Left kidney (tissue), 8 donors: Measurements from ENCODE around the gene COX7B2. TPM values are rescaled to one million over a fixed set of nuclear protein-coding genes. Genes with fewer than 3 reads are reported as not detected.
A peak's percentile ranks its signal among the peaks of the same experiment; 100 is the strongest.

Experiments used
- DNase-seq: peaks from one replicate; pipeline ENCODE4 v3.0.0-alpha.2; 2013
- long read RNA-seq, 8 donors: transcript quantifications; one replicate each; lab custom pipeline, GENCODE V29; 2026
- polyA plus RNA-seq: library from polyadenylated mRNA; unstranded; fragments of 120-200 nt; gene quantifications from one replicate; pipeline ENCODE4 v1.2.1, GENCODE V29; 2013; ENCODE audit not compliant: insufficient read length

The COX7B2 gene, protein sequence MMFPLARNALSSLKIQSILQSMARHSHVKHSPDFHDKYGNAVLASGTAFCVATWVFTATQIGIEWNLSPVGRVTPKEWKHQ
- polyA plus RNA-seq = not detected
- long read RNA-seq, donor 1 = 0 reads
- long read RNA-seq, donor 2 = 0 reads
- long read RNA-seq, donor 3 = 0 reads
- long read RNA-seq, donor 4 = 0 reads
- long read RNA-seq, donor 5 = 0 reads
- long read RNA-seq, donor 6 = 0 reads
- long read RNA-seq, donor 7 = 0 reads
- long read RNA-seq, donor 8 = 0 reads

DNA sequence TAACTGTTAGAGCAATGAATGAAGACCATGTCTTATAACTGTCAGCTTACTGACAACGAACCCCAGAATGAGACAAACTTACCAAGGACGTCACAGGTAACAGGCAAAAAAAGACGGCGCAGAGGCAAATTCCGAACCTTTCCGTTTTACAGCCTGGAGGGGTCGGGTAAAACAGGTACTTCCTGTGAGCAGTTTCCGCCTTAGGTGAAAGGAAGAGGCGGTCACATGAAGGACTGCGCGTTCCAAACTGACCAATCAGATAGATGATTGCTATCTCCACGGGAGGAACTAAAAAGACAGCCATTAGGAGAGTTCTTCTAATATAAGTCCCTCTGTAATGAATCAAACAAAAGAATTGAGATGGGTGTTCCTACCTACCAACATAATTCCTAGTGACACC is at the start of gene COX7B2:
COX7B2 (minus strand) TSS at position 168 of the 400 bp plus-strand sequence. CDS start 174,053 bp downstream, outside the sequence.
- DNase-seq = no peak

DNA sequence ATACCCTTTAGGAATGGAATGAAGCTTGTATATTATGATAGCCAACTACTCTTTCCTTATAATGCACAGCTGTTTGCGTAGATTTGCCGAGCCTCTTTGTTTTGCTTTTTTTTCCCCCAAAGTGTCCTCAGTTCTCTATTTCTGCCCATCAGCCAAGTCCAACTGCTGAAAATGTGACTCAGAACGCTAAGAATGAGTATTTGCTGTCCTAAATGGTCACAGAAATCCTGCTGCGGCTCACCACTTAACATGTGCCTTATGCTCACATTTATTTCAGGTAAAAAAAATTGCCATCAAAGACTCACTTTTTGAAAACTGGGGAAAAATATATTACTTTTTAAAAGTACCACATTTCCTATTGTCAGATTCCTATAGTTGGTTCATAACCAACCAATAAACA is 47.4 kb upstream of the COX7B2 start:
- DNase-seq = no peak

DNA sequence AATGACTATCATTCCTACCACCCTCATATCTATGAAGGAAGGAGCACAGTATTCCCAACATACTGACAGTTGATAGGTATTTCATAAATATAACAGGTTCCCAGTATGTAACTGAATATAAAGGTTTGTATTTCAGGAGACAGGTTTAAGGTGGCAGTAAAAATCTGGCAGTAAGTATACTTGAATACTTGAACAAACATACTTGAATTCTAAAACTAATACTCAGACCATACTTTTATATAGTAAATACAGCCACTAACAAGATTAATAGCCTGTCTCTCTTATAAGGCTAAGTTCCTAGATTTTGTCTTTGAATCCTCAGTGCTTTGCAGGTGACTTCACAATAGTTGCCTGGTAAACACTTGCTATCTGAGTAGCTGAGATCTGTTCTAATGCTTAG is 46.6 kb upstream of the COX7B2 start:
- no peak for DNase-seq

DNA sequence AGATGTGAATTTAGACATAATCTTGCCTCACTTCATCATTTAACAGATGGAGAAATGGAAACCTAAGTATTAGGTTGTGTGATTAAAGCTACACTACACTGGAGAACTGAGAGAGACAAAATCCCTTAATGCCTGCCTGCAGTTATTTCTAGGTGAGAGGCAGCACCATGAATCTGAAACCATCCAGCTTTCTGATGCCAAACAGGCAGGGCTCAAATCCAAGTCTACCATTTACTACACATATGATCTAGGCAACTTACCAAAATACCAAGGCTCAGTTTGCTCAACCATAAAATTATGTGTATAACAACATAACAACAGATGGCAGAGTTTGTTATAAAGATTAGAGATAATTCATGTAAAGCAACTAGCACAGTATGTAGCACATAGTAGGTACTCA is 45.6 kb upstream of the COX7B2 start:
- DNase-seq = no peak

DNA sequence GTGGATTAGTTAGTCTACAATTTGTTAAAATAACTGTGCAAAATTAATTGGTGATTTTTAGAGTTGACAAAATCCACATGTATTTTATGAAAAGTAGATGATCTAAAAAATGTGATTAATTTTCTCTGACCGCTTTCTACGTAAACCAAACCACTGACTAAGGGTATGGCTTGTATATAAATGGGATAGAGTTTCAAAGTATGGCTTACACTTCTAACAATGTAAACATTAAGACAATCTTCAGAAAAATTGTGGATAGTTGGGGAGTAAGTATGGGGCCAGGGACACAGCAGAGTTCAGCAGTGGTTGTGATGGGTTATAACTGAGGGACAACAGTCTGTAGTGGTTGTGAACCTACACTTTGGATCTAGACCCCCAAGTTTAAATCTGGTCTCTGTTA is 44.5 kb upstream of the COX7B2 start:
- no peak for DNase-seq

DNA sequence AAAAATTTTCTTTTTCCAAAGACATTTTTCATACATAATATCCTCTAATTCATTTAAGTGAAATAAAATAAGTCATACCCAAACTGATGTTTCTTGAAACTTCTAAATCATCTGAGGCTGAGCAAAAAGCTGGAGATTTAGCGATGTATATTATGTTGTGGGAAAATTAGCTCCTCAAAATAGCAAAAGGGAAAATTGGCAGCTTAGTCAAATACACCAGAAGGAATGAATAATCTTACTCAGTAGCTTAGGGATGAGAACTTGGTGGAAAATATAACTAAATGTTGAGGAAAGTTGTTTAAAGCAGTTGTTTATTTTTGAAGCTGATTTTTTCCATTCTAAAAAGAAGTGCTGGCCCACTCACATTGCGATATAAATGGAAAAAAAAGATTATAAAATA is 43.4 kb upstream of the COX7B2 start:
- DNase-seq = no peak

DNA sequence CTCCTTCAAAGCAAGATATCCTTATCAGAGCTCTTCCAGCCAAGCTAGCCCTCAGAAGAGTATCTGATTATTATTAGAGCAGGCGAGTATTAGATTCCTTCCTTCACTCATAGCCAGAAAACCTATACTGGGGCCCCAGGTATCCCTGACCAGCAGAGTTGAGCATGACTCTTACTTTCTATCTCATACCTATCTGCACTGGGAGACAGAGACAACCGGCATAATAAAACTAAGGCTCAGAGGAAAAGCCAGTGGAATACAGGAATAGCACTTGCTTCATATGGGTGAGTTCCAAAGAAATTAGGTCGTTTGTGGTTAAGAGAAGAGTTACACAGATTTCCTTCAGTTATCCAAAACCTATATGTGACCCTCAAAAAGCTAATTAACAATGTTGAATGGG is 41.8 kb upstream of the COX7B2 start:
- no peak for DNase-seq

DNA sequence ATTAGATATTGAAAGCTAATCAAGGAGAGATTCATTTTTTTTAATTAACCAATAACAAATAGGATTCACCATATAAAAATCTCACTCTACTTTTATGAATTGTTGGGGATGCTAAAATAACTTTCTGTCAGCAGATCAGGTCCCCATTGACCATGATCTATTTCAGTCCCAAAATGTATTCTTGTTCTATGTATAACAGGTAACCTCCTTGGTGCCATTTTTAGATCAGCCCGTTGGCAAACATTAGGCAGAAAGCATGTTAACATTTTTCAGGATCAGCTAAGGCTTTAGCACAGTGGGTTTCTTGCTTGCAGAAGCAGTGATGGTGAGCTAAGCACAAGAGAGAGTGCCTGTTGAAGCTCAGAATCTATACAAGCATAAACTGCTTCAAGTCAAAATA is 40.8 kb upstream of the COX7B2 start:
- DNase-seq = no peak

DNA sequence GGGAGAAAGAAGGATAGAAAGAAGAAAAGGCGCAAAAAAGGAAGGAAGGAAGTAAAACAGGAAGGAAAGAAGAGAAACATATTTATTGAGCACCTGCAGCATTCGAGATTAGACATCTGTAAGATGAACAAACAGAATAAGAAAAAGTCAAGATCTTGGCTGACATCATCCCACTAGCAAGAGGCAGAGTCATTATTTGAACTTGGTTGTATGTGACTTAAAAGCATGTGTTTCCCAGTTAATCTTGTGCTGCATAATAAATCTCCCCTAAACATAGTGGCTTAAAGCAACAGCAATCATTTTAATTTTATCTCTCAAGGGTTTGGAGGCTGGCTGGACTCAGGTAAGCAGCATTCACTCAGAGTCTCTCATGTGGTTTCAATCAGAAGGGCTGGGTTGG is 38.5 kb upstream of the COX7B2 start:
- no peak for DNase-seq

DNA sequence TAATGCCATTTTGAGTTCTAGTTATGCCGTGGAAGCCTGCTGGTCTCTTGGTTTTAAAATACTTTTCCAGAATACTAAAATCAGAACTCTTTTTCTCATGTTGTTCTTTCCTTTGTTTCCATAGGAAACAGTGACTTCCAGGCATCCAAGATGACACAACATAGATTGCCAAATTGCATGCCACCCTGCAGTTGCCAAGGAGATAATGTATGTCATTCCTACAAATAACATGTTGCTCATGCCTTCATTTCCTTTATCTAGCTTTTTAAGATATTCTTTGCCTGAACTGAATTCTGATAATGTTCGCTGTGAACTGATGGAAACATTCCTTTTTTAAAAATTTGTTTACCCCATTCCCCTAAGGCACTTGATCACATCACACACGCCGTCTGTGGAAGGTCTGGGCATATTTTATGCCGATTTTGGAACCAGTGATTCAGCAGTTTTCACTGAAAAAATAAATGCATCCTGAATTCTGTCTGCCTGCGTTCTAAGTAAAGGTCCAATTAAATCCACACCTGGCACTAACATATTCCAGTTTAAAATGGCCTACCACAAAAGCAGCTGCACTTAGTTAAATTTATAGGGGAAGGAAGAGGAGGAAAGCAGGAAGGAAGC is 38.0 kb upstream of the COX7B2 start:
- DNase-seq = no peak

DNA sequence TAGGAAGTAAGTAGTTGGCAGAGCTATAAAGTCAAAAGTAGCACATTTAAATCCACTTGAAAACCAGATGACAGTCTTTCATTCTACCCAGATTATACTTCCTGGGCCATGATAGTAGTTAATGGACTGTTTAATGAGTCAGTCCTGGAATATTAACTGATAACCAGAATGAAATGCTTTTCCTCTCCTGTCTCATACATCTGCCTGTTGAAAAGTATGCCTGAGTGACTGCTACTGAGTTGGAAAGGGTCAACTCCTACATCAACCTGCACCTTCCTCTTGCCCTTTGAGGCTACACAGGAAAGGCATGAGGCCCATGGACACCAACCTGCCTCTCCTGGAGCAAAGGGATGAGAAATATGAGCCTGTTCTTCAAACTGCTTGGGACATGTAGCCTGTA is 36.0 kb upstream of the COX7B2 start:
- DNase-seq = no peak

DNA sequence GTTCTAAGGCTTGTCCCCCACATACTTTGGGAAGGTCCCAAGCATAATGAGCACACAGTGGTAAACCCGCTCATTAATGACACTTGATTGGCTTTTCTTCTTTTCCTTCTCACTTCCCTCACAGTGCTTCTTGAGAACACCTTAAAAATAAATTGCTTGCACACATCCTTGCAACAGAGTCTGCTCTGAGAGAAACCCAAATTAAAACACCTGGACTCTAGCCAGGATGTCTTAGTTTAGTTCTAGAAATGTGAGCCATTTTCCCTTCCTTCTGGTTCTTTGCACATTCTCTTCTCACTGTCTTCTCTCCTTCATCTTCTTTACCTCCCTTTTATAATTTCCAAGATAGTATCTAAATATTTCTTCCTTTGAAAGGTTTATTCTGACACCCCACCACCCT is 35.3 kb upstream of the COX7B2 start:
- DNase-seq = no peak

DNA sequence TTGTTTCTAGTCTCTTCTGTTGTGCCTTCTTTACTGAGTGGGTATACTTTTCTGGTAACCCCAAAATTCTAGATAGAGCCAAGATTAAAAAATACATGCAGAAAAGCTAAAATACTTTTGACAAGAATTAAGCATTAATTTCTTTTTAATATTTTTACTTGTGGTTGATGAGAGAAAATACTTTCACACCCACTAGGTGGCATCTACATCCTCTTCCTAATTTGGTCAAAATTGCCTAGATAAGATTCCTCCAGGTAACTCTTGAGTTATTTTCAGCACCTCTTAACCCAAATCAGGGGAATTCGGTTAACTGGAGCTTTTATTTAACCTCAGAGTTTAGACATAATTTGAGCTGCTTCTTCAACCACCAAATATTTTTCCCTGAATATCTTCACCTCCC is 28.4 kb upstream of the COX7B2 start:
- DNase-seq = no peak

DNA sequence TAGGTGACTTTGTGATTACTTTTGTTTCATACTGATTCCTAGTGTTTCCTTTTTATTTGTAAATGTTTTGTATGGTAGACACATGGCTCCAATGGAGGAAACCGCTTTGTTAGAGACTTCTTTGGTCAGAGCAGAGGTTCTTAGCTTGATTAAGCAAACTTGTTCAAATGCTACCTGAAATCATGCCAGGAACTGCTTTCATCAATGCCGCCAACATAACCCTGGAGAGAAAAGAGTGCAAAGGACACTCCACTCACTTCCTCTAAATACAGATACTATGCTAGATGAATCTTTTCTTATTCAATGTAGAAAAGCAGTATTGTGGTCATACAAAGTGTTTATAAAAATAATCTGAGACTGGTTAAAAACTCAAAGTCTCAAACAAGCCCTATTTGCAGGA is 25.7 kb upstream of the COX7B2 start:
- no peak for DNase-seq

DNA sequence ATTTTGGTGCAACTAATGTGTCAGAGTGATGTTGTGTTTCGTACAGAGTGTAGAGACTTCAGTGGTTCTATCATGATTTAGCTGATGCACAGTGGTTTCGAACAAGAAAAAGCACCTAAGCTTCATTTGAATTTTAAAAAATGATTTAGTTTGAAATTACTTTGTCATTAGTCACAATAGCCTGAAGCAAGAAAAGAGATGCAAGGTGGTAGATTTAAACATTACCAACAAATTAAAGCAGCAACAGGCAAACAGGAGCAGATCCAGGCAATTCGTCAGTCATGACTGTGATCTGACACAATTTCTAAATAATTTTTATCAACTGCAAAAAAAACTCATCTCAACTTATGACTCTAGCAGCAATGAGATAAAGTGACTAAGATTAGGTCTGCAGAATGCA is 24.6 kb upstream of the COX7B2 start:
- DNase-seq = no peak

DNA sequence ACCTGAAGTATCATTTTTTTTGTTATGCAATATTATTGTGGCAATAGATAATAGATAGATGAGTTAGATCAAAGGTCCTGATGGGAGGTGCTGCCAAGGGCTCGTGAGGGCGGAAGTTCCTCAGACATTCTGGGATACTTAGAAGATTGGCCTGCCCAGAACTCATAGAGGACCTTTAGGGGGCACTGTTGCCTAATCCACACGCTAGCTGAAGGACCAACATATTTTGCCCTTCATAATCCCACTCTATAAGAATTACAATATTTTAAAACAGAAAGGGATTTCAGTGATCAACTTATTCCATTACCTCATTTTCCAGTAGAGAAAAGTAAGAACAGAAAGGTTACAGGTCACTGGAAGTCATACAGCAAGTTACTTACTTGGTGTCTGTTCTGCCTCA is 22.9 kb upstream of the COX7B2 start:
- DNase-seq = peak; percentile 26

DNA sequence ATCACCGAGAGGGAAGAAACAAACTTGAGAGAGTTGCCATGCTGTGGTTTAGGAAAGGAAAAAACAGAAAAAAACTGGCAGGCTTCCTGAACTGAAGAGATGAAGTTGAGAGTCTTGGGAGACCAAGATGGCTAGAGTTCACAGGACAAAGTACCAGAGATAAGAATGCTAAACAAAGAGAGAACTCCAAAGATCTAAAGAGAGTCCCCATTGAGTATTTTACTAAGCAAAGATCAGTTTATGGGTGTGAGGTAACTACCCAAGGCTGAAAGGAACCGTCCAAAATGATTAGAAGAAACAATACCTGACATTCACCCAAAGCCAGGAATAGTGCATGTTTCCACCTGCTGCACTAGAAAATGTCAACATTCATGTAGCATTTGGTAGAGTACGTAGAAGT is 21.8 kb upstream of the COX7B2 start:
- no peak for DNase-seq

DNA sequence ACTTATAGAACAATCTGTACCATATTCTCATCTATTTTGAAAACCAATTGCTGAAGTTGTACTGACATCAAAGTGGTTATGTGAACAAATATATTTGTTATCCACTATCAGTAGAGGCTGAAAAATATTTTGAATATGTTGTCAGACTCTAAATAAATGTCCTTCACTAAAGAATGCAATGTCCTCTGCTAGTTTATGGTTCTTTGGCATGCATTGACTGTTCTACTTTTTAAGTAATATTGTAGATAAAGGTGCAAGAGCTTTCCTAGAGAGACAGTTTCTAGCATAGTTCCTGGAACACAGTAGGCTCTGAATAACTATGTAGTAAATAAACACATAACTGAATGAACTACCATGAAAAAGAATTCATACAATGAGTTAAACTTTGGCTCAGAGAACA is 18.2 kb upstream of the COX7B2 start:
- DNase-seq = no peak

DNA sequence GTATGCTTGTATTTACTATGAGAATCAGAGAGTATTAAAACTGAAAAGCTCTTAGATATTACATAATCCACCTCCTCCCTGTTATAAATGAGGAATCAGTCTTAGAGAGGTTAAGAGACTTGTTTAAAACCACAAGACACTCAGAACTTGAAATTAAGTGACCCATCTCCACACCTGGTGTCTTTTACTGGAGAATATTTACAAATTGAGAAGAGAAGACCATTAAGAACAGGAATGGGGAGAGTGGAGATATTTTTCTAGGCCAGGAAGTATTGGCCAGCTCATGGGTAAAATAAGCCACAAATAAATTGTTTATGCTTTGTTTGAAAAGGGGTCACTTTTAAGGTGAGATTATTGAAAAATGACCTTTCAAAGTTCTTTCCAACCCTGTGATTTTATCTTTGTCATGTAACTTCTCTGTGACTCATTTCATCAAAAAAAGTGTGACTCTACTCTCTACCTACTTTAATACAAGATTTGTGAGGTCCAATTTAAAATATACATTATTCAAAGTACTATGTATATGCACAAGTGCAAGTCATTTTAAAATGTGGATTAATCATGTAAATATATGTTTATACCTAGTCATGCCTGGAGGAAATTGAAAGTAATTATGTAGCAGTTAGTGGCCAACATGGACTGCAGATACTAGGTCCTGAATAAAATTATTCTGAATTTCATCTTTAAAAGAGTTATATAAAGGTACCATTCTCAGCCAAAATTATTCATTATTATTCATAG is 15.9 kb upstream of the COX7B2 start:
- no peak for DNase-seq

DNA sequence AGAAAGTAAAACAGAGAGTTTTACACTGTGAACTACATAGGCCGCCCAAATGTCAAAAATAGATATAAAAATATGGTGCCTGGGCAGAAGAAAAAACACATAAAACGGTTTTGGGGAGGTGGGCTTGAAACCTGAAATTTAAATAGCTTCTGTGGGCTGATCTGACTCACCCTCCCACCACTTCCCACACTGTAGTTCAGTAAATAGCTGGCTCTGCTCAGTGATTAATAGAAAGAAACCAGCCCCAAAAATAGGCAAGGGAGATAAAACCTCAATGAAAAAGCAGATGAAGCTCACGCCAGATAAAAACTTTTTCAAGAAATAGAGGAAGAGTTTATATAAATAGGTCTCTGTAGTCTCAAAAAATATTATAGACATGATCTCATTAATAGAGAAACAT is 13.2 kb upstream of the COX7B2 start:
- DNase-seq = no peak

DNA sequence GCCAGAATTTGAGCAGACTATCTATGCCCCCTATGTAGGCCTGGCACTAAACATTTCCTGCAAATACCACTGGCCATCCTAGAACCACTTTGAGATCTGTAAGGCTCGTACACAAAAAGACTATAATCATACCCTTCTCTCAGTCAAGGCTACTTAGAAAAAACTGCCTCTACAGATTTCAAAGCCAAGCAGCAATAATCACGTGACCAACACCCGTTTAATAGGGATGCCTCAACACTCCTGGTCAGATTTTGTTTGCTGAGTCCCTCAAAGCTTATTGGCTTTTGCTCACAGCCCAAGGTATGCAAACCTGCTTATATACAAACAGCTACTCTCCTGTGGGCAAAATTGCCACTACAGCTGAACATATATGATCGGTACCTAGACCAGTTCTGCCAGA is 897 bp downstream of the COX7B2 start:
- DNase-seq = no peak

DNA sequence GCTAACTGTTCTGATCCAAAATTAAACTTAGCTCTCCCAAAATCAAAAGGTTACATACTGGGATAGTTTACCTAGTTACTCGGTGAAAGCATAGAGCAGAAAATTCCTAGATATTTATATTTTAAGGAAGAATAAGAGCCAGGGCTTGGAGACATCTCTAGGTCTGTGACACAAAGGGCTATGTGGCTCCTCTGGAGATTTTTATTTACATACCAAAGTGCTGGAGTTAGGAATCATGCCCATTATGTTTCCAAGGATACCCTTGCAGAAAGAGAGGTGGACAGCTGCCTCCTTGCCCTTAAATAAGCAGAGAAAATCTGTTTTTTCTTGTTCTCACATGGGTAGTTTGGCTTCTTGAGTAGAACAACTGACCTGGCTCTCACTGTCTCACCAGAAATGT is 9.0 kb downstream of the COX7B2 start:
- DNase-seq = no peak

DNA sequence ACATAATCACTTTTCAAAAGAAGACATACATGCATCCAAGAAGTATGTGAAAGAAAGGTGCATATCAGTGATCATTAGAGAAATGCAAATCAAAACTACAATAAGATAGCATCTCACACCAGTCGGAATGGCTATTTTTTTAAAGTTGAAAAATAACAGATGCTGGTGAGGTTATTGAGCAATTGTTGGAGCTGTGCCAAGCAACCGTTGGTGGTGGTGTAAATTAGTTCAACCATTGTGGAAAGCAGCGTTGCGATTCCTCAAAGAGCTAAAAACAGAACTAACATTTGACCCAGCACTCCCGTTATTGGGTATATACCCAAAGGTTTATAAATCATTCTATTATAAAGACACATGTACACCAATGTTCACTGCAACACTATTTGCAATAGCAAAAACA is 14.2 kb downstream of the COX7B2 start:
- DNase-seq = no peak

DNA sequence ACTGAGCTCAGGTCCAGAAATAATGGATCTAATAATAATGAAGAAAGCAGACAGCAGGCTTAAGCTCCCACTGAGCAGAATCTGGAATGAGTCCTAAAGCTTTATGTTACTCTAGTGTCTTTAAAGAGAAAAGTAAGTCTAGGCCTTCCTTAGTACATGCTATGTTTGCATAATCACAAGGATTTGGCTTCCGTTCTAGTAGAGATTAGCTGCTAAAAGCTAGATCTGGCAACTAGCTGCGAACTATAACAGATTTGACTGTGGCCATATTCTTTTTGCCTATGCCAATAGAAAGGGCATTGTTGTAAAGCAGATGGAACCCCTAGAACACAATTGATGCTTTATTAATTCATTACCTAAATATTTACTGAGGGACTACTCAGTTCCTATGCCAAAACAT is 19.0 kb downstream of the COX7B2 start:
- no peak for DNase-seq
